Embryonic facial prominence (tissue), 1 donor: Measurements from ENCODE around the gene CACNA1D.
"Not testable (repeated sequence)": the region's sequence is repeated elsewhere in the genome, so short reads cannot be mapped to it uniquely, and the experiment has no call there.

Experiments used
- DNase-seq: peaks from one replicate; pipeline ENCODE4 v3.0.0-alpha.2; 2016; ENCODE audit errors: extremely low spot score

CACNA1D gene

DNA sequence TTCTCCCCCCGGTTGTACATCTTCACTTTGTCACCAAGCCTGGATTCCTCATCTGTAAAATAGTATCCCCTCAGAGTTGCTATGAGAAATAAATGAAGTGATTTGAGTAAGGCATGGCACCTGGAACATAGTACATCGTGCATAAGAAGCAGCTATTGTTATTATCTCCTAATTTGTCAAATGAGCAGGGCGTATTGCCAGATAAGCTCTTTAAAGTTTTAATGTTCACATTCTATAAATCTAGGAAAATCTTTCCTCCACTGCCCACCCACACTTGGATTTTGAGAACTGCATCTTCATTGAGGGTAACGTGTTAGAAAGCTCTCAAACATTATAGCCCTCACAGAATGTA is 32.3 kb downstream of the CACNA1D start:
- DNase-seq = no peak

GRCh38 chr3:53530205-53530604 is 35.8 kb downstream of the CACNA1D start:
- DNase-seq = no peak

DNA sequence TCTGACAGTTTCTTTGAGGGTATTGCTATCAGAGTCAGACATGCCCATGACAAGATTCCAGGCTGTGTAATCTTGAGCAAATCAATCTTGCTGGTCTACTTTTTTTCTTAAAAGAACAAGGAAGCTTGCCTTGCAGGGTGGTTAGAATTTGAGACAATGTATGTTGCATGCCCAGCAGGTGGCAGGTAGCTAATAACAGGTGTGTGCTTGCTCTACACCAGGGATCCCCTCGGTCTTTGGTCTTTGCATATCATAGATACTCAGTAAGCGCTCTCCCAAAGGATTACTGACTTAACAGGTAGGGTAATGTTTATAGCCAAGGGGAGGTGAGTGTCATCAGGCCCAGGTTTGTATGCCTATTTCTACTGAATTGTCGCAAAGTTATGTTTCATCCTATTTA is 37.3 kb downstream of the CACNA1D start:
- no peak for DNase-seq

GRCh38 chr3:53533472-53533871 is 39.1 kb downstream of the CACNA1D start:
- no peak for DNase-seq

- DNase-seq = no peak
These were observed 39.8 kb downstream of the CACNA1D start for GRCh38 chr3:53534216-53534615.

DNA sequence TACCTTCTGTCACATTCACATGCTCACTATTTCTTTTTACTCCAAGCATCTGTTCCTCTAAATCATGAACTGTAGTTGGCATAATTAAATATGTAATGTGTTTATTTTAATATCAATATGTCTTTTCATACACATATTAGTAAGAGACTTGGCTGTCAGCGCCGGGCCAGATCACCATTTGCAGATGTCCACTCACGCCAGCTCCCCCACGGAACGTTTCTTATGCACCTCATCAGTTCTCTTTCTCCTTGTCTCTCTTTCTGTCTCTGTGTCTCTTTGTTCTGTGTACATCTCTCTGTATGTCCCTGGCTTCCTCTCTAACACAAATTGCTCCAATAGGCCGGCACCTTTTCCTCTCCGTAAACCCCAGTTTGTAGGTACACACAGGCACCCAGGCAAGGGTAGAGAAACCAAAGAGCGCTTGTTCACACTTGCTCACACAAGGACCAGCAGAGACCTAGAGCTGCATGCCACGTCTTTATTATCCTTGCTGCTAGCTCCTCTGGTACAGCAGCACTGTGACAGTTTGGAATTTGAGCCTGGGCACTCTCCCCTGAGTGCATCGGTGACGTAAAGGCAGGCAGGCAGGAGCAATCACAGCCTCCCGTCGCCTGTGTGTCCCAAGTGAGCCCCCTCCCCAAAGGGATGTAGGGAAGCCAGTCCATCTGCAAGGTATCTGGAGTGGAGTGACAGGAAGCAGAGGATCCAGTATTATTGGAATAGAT is 40.4 kb downstream of the CACNA1D start:
- no peak for DNase-seq

DNA sequence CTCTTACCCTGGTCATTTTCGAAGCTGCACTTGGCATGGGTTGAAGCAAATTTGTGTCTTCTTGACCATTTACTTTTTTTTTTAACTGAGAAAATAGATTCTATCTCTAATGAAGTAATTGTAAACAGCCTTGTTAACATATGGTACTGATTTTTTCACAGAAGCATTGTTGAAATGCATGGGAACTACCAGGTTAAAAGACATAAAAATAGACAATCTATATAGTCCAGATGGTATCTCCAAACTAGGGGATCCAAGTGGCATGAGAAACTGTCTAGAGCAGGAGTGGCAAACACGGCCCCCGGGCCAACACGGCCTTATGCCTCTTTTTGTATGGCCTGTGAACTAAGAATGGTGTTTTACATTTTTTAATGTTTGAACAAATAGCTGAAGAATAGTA is 41.9 kb downstream of the CACNA1D start:
- DNase-seq = no peak

- no peak for DNase-seq
These were observed 49.9 kb downstream of the CACNA1D start for GRCh38 chr3:53544357-53544756.

DNA sequence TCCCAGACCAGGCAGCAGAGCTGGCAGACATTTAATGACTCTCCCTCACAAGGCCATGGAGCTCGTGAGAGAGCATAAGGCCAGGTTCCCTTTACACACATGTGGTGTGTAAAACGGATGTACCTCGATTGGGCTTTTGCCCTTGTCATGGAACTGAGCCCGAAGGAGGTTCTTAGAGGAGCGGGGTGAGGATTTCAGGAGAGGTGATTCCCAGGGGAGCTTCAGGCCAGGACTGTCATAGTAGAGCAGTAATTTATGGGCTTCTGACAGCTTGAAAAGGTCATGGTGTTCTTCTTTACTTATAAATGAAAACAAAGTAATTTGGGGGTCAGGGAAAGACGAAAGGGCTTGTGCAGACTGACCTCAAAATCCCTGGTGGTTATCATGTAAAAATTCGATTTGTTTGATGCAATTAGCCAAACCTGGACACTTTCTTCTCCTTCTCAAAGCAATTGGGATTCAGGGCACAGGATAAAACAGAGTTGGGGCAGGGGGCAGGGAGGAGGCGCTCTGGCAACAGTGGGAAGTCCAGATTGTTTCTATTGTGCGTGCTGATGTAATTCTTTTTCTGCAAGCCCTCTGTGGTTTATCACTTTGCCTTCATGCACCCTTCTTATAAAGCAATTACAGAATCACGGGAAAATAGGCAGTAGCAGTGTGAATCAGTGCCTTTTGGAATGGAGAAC is 51.0 kb downstream of the CACNA1D start:
- DNase-seq = no peak

GRCh38 chr3:53545996-53546359 is 51.6 kb downstream of the CACNA1D start:
- no peak for DNase-seq

- no peak for DNase-seq
These were observed 52.9 kb downstream of the CACNA1D start for GRCh38 chr3:53547327-53547726.

- no peak for DNase-seq
These were observed 55.7 kb downstream of the CACNA1D start for GRCh38 chr3:53550005-53550620.

DNA sequence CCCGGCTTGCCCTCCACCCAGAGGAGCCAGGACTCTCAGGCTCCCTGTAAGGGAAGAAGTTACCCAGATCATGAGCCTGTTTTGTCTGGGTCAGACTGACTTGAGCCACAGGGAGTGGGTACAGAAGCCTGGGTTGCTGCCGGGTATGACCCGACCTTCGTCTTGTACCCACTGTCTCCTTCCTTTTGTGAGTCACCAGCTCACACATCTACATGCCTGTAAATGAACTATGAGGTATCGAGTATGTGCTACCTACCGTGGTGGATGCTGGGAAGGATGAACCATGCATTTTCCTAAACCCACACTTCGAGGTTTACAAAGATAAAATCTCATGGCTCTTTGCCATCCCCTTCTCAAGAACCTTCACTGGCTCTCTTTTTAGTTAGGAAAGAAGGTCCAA is 56.9 kb downstream of the CACNA1D start:
- DNase-seq = no peak

DNA sequence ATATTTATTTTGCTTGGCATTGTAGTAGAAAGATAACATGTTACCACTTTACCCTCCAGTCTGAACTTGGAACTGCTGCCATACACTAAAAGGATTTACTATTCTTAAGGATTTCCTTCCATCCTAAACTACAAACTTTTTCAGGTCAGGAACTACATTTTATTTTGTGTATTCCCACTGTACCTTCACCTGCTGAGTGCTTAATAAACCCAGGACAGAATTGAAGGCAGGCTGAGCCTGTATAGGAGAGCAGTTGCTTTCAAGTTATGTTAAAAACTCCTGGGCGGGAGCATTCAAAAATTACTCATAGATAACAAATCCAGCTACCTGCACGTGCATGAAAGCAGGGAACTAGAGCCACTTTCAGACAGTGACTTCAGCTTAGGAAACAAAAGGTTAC is 58.3 kb downstream of the CACNA1D start:
- DNase-seq = no peak

DNA sequence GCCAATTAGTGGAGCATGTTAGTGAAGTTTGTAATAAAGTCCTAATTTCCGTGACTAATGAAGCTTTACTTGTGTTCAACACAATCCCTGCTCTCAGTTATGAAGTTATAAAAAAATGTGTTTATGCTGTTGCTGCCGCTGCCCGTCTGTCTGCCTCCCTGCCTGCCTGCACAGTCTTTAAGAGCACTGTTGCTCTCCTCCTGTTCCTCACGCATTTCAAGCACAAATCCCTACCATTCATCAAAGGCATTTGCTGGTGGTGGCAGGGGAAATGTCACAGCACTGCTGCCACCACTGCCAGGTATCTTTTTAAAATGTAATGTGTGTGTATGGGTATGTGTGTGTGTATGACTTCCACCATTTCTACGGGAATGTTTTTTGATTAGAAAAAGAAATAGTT is 58.8 kb downstream of the CACNA1D start:
- no peak for DNase-seq

DNA sequence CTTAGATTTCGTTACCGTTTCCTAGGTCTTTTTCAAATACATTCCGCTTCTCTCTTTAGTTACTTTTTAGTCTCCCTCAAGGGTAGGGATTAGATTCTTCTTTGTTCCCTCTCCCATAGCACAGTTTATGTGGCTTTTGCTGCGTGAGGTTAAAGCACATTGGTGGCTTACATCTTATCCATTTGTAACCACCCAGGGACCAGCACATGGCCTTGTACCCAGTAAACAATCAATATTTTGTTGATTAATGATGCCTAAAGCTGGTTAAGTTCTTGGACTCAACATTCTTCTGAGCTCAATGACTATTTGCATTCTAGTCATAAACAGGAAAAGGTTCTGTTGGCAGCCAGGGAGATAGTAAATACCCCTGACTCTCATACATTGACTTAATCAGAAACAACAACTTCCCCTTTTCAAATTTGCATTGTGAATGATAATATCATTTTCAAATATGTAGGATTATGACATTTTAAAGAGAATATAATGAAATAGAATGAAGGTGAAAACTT is 60.2 kb downstream of the CACNA1D start:
- DNase-seq = no peak

DNA sequence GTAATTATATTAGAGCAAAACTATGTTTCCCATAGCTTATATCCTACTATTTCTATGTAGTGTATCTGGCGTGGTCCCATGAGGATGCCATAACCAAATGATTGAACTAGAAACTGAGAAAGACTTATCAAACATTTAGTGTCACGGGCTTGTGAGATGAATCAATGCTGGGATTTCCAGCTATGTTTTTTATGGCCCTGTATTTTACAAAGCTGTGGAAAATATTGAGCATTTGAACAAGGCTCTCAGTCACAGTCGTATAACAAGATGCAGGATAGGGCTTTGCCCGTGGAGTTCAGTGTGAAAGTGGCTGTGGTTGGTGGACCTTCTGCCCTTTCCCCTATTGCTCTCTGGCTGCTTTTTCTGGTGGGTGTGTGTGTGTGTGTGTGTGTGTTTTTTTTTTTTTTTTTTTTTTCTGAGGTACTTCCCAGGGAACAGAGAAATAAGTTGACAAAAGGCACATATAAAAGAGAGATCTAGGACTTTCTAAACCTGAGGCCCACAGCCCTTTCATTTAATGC is 60.7 kb downstream of the CACNA1D start:
- no peak for DNase-seq

- DNase-seq = no peak
These were observed 72.2 kb downstream of the CACNA1D start for GRCh38 chr3:53566461-53567145.

GRCh38 chr3:53570081-53570480 is 75.7 kb downstream of the CACNA1D start:
- DNase-seq = no peak

DNA sequence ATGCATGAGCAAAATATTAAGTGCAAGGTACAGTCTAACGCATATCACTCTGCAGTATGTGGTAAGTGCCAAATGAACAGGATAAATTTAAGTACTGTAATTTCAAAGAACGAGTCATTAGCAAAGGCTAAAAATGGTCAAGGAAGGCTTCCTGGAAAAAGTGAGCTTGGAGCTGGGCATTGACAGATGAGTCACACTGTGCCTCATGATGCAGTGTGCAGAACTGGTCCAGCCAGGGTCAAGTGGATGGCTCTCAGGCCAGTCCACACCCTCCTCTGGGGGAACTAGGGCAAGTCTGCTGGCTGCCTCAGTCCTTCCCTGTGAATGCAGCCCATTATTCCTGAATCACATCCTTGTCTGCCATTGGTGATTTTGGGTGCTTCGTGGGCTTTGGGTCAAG is 76.3 kb downstream of the CACNA1D start:
- DNase-seq = no peak

GRCh38 chr3:53571264-53571663 is 76.9 kb downstream of the CACNA1D start:
- DNase-seq = no peak

DNA sequence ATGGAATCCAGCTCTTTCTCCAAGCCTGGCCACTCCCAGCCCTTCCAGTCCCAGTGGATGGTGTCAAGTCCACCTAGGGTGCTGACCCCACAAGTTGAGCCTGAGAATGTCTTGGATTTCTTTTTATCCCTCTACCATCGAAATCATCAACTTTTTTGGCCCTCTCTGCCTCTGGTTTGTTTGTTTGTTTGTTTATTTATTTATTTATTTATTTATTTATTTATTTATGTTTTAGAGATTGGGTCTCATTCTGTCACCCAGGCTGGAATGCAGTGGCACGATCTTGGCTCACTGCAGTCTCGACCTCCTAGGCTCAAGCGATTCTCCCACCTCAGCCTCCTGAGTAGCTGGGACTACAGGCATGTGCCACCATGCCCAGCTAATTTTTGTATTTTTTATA is 77.8 kb downstream of the CACNA1D start:
- DNase-seq = not testable (repeated sequence)
